Cardiac fibroblast (primary cell): ENCODE measurements around the gene CHDH.

Experiments used
- DNase-seq, 2 donors: peaks; one replicate each; pipeline versions ENCODE4 v3.0.0 to v3.0.0-alpha.2; 2010; ENCODE audit warnings: low read depth in 2 of 2
- H3K4me3 ChIP-seq, 2 donors: replicated peaks in 1 of 2; 1 replicate in 1 of 2; 2 replicates in 1 of 2; pipeline ENCODE4 v1.5.1; 2011; ENCODE audit warnings: low read depth in 2 of 2, low read length in 2 of 2, mild to moderate bottlenecking in 2 of 2, moderate library complexity in 1 of 2
- TF ChIP-seq, protein P1 (sequence below): IDR thresholded peaks from one replicate; pipeline ENCODE4 v1.5.1; 2011; ENCODE audit warnings: low read depth, mild to moderate bottlenecking, low read length, inconsistent platforms

CHDH gene

DNA sequence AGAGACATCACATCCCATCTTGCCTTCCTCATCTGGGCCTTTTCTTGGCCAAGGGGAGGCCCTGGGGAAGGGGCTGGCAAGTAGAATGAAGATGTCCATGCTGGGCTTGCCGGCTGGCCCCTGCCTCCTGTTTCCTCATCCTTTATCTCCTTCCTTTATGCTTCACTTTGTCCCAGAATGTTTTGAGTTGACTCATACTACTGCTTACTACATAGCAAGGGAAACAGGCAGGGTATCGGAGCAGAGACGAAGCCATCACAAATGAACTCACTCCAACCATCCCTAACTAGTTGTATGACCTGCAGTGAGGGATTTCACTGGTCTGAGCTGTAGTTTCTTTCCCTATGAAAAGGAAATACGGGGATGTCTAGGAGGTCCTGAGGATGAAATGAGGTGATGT is 66.0 kb downstream of the CHDH start:
- DNase-seq: peak in 1 of 2 donors; percentile 8
- TF ChIP-seq, protein P1, sequence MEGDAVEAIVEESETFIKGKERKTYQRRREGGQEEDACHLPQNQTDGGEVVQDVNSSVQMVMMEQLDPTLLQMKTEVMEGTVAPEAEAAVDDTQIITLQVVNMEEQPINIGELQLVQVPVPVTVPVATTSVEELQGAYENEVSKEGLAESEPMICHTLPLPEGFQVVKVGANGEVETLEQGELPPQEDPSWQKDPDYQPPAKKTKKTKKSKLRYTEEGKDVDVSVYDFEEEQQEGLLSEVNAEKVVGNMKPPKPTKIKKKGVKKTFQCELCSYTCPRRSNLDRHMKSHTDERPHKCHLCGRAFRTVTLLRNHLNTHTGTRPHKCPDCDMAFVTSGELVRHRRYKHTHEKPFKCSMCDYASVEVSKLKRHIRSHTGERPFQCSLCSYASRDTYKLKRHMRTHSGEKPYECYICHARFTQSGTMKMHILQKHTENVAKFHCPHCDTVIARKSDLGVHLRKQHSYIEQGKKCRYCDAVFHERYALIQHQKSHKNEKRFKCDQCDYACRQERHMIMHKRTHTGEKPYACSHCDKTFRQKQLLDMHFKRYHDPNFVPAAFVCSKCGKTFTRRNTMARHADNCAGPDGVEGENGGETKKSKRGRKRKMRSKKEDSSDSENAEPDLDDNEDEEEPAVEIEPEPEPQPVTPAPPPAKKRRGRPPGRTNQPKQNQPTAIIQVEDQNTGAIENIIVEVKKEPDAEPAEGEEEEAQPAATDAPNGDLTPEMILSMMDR: no peak
- no peak overlapping the region for H3K4me3 ChIP-seq

DNA sequence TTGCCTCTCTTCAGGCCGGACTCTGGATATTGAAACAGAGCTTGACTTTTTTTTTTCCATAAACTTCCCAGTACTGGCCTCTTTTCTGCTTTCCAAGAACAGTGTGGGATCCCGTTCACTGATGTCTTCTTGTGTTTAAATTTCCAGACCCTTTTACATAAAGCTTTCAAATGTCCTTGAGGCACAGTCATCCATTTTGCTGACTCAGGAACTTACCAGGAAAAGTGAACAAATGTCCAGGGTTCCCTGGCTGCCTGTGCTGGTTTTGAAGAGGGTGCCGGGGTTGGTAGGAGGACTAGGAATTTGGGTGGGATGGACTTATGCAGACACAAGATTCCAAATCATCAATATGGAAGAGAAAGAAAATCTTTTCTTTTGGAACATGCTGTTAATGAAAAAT is 68.1 kb downstream of the CHDH start:
- no peak overlapping the region for H3K4me3 ChIP-seq
- DNase-seq: no peak
- TF ChIP-seq, protein P1: no peak

DNA sequence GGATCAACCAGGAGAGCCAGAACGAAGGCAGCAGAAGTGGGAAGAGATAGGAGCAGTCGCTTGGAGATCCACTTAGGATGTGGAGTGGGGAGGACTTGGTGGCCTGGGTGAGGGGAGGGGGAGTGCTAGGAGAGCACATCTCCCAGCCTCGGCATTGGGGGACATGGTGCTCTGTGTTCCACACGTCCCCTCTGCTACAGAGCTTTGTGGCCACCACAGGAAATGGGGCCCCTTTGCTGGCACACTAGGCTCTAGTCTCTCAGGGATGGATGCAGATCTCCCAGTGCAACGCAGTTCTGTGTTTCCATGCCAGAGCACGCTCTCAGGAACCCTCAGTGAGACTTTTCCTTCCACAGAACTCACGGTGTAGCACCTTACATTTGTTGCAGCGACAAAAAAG is 68.8 kb downstream of the CHDH start:
- no peak for DNase-seq
- TF ChIP-seq, protein P1: no peak
- no peak overlapping the region for H3K4me3 ChIP-seq

DNA sequence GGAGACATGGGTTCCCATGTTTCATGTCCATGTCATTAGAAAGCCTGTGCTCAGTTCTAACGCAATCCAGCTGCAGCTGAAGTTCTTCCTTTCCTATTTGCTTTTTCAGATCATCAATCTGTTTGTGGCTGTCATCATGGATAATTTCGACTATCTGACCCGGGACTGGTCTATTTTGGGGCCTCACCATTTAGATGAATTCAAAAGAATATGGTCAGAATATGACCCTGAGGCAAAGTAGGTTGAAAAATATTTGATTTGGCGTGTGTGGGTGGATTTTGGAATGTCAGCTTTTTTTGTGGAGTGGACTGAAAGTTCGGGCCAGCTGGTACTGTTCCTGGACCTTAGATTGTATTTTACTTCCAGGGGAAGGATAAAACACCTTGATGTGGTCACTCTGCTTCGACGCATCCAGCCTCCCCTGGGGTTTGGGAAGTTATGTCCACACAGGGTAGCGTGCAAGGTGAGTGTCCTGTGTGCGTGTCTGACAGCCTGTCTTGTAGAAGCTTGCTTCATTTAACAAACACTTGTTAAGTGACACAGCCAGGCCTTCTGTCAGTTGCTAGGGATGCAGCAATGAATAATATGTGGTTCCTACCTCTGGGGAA is 69.6 kb downstream of the CHDH start:
- H3K4me3 ChIP-seq: no peak overlapping the region
- TF ChIP-seq, protein P1: no peak
- peak; percentile 2 to 5 for DNase-seq

DNA sequence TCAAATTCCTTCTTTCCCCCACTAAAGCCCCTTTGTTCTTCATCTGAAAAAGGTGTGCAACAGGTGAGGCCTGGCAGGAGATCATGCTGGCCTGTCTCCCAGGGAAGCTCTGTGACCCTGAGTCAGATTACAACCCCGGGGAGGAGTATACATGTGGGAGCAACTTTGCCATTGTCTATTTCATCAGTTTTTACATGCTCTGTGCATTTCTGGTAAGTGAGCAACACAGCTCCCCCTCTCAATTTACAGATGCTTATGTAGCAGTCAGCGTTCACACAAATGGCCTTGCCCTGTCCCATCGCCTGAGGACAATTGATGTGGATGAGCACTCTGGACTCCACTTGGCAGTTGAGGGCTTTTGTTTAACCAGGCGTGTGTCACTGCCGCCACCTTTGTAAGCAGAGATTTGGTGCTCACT is 70.4 kb downstream of the CHDH start:
- TF ChIP-seq, protein P1: no peak
- H3K4me3 ChIP-seq: no peak overlapping the region
- DNase-seq: no peak

DNA sequence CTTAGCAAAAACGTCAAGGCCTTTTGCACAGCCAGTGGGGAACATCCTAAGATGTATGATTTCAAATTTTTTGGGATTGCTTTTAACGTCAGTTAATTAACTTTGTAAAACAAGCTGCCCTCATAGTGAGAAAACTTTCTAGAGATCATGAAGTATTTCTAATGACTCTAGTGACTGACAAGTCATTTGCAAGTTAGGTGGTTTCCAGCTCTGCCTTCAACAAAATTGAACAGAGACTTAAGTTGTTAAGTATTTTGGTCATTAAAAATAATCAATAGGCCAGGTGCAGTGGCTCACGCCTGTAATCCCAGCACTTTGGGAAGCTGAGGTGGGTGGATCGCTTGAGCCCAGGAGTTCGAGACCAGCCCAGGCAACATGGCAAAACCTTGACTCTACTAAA is 71.2 kb downstream of the CHDH start:
- H3K4me3 ChIP-seq: no peak overlapping the region
- no peak for DNase-seq
- TF ChIP-seq, protein P1: no peak

DNA sequence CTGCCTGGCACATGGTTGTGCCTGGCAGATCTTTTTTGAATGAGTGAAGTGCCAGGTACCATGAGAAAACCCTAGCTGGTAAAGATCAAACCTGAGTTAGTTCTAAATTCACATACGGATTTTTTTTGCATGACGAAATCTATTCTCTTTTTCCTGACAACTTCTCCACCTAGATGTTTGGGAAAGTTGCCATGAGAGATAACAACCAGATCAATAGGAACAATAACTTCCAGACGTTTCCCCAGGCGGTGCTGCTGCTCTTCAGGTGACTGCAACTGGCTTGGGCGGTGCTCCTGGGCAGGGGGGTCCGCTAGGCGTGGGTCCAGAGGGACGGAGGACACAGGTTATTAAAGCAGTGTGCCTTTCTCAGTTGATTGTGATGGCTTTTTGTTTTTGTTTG is 71.8 kb downstream of the CHDH start:
- no peak overlapping the region for H3K4me3 ChIP-seq

More for the DNA sequence above, 71.8 kb downstream of the CHDH start:
- TF ChIP-seq, protein P1: no peak
- no peak for DNase-seq
